GM12878 (cell line): ENCODE data around the gene BMAL2. TPM values are rescaled to one million over a fixed set of nuclear protein-coding genes. Genes with fewer than 3 reads are reported as not detected.

Experiments
- ATF7 ChIP-seq: fragments of 450-650 bp; IDR thresholded peaks from 2 replicates; pipeline ENCODE4 v1.6.1; 2016; ENCODE audit warnings: low read depth, mild to moderate bottlenecking
- BMI1 ChIP-seq: fragments of 450-650 bp; IDR thresholded peaks from 2 replicates; pipeline ENCODE4 v1.6.1; 2016; ENCODE audit warnings: mild to moderate bottlenecking, moderate library complexity, borderline replicate concordance
- CHD2 ChIP-seq: IDR thresholded peaks from 2 replicates; pipeline ENCODE4 v1.6.1; 2011; ENCODE audit warnings: low read depth, low read length, improper control_type of control experiment, borderline replicate concordance
- CHD4 ChIP-seq: fragments of 200-600 bp; sonication (generic); IDR thresholded peaks from 2 replicates; pipeline ENCODE4 v1.6.1; 2016; ENCODE audit warnings: mild to moderate bottlenecking
- DPF2 ChIP-seq: fragments of 450-650 bp; IDR thresholded peaks from 2 replicates; pipeline ENCODE4 v1.6.1; 2017; ENCODE audit warnings: mild to moderate bottlenecking
- EP300 ChIP-seq, 2 experiments: fragments of 150-350 bp in 1 of 2; IDR thresholded peaks; 2 replicates each; pipeline ENCODE4 v1.6.1; 2011 to 2012; ENCODE audit warnings: low read depth in 2 of 2, low read length in 2 of 2, borderline replicate concordance in 1 of 2, improper control_type of control experiment in 1 of 2, inconsistent platforms in 1 of 2; ENCODE audit not compliant: control insufficient read depth in 1 of 2
- EZH2 ChIP-seq: IDR thresholded peaks from 2 replicates; pipeline ENCODE4 v1.6.1; 2012; ENCODE audit warnings: low read depth, mild to moderate bottlenecking, control low read depth, inconsistent platforms, low read length, borderline replicate concordance; ENCODE audit not compliant: control insufficient read depth
- FOXM1 ChIP-seq: IDR thresholded peaks from 2 replicates; pipeline ENCODE4 v1.6.1; 2012; ENCODE audit warnings: low read depth, mild to moderate bottlenecking, inconsistent platforms, low read length, moderate library complexity
- HCFC1 ChIP-seq: fragments of 150-350 bp; IDR thresholded peaks from 2 replicates; pipeline ENCODE4 v1.6.1; 2014; ENCODE audit warnings: low read length
- HDAC6 ChIP-seq: fragments of 200-600 bp; sonication (generic); IDR thresholded peaks from one replicate; pipeline ENCODE4 v1.8.0; 2017; ENCODE audit warnings: antibody characterized with exemption; ENCODE audit not compliant: unreplicated experiment
- IKZF2 ChIP-seq, 2 experiments: fragments of 450-650 bp; IDR thresholded peaks; 2 replicates each; pipeline ENCODE4 v1.6.1; 2017; ENCODE audit warnings: mild to moderate bottlenecking in 2 of 2, moderate library complexity in 2 of 2
- JUND ChIP-seq: IDR thresholded peaks from 2 replicates; pipeline ENCODE4 v1.6.1; 2012; ENCODE audit warnings: low read depth, mild to moderate bottlenecking, low read length, improper control_type of control experiment, moderate library complexity
- MEF2A ChIP-seq: IDR thresholded peaks from 2 replicates; pipeline ENCODE4 v1.6.1; 2011; ENCODE audit warnings: low read depth, mild to moderate bottlenecking, low read length, moderate library complexity; ENCODE audit not compliant: insufficient read depth
- NFYA ChIP-seq: IDR thresholded peaks from 2 replicates; pipeline ENCODE4 v1.6.1; 2011; ENCODE audit warnings: low read depth, mild to moderate bottlenecking, low read length, improper control_type of control experiment, borderline replicate concordance
- NR2C1 ChIP-seq: fragments of 450-650 bp; IDR thresholded peaks from 2 replicates; pipeline ENCODE4 v1.6.1; 2017; ENCODE audit warnings: antibody characterized with exemption, mild to moderate bottlenecking, moderate library complexity
- RAD51 ChIP-seq: fragments of 450-650 bp; IDR thresholded peaks from 2 replicates; pipeline ENCODE4 v1.6.1; 2016; ENCODE audit warnings: moderate library complexity, mild to moderate bottlenecking, inconsistent platforms
- RB1 ChIP-seq: fragments of 450-650 bp; formaldehyde crosslinking; IDR thresholded peaks from 2 replicates; pipeline ENCODE4 v1.6.1; 2017; ENCODE audit warnings: mild to moderate bottlenecking, borderline replicate concordance
- RBBP5 ChIP-seq: fragments of 200-600 bp; sonication (generic); conservative IDR thresholded peaks from 2 replicates; pipeline ENCODE4 v1.6.1; 2016
- SIN3A ChIP-seq: IDR thresholded peaks from 2 replicates; pipeline ENCODE4 v1.6.1; 2012; ENCODE audit warnings: low read depth, low read length, improper control_type of control experiment
- SP1 ChIP-seq: IDR thresholded peaks from one replicate; pipeline ENCODE4 v1.6.1; 2011; ENCODE audit warnings: low read depth, low read length
- SREBF2 ChIP-seq: IDR thresholded peaks from 2 replicates; pipeline ENCODE4 v1.6.1; 2012; ENCODE audit warnings: mild to moderate bottlenecking, low read length
- SUZ12 ChIP-seq: fragments of 200-600 bp; sonication (generic); IDR thresholded peaks from one replicate; pipeline ENCODE4 v1.6.1; 2018; ENCODE audit warnings: antibody characterized with exemption, mild to moderate bottlenecking; ENCODE audit not compliant: unreplicated experiment
- TBL1XR1 ChIP-seq: IDR thresholded peaks from 2 replicates; pipeline ENCODE4 v1.6.1; 2012; ENCODE audit warnings: low read depth, low read length, improper control_type of control experiment
- TCF3 ChIP-seq: IDR thresholded peaks from 2 replicates; pipeline ENCODE4 v1.6.1; 2012; ENCODE audit warnings: low read depth, mild to moderate bottlenecking, low read length, borderline replicate concordance; ENCODE audit not compliant: insufficient read depth
- YBX1 ChIP-seq: fragments of 450-650 bp; IDR thresholded peaks from 2 replicates; pipeline ENCODE4 v1.6.1; 2016; ENCODE audit warnings: antibody characterized with exemption
- YY1 ChIP-seq: IDR thresholded peaks from 2 replicates; pipeline ENCODE4 v1.6.1; 2011; ENCODE audit warnings: low read depth, mild to moderate bottlenecking, low read length
- polyA plus RNA-seq, 11 experiments: library from polyadenylated mRNA; depleted of rRNA in 4 of 11; unstranded in 6 of 11; stranded (reverse) in 5 of 11; fragments of >200 nt; fragmentation: Nextera tagmentation in 4 of 11; fragmentation: Illumina TruSeq in 1 of 11; extraction: Ambion mirVana in 4 of 11; extraction: Trizol in 1 of 11; gene quantifications; 1 replicate in 1 of 11; 2 replicates in 10 of 11; pipeline versions ENCODE4 v1.2.1 to v1.2.3, GENCODE V29; 2011 to 2016; ENCODE audit warnings: inconsistent platforms in 2 of 11, missing spikeins in 2 of 11, low read depth in 1 of 11
- total RNA-seq, 4 experiments: library from RNA; depleted of rRNA in 3 of 4; stranded (reverse); fragments of >200 nt in 3 of 4; fragmentation: Illumina TruSeq in 1 of 4; extraction: Trizol in 1 of 4; gene quantifications; 2 replicates each; pipeline versions ENCODE4 v1.2.1 to v1.2.3, GENCODE V29; 2013 to 2021
- TF ChIP-seq, protein P1 (sequence below): IDR thresholded peaks from 2 replicates; pipeline ENCODE4 v1.6.1; 2012; ENCODE audit warnings: low read depth, low read length, improper control_type of control experiment
- TF ChIP-seq, protein P2 (sequence below): fragments of 450-650 bp; IDR thresholded peaks from 2 replicates; pipeline ENCODE4 v1.6.1; 2014; ENCODE audit warnings: mild to moderate bottlenecking
- TF ChIP-seq, protein P3 (sequence below): fragments of 150-350 bp; IDR thresholded peaks from 2 replicates; pipeline ENCODE4 v1.6.1; 2014; ENCODE audit warnings: mild to moderate bottlenecking, low read depth, low read length

BMAL2 gene
- total and polyA plus RNA-seq, 10 of the 15 experiments (the other 5 are each of a cell fraction or from before 2014, with no cell fraction given): 7.9 to 53.6 (median 35.5) TPM

DNA sequence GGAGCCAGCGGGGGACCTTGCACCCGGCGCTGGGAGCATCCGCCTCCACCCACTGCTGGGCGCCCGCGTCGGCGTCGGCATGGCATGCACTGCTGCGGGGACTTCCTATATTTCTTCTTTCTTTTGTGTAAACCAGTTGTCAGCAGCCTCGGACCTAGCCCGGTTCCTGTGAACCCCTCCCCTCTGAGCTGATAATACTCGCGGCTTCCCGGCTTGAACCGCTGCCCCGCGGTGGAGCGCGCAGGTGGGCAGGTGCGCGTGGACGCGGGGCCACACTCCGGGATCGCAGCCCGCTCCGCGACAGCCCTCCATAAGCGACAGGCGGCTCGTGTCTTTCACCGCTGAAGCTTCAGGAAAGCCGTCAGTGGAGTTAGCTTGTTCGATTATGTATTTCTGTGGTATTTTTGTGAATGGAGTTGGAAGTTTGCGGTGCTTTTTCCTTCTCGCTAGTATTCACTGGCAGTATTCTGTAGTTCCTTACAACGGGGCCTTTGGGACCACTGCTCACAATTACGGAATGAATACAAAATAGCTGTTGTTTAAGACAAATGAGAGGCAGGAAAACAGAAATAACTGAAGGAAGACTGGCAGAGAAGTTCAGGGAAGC, 870 bp downstream of the BMAL2 start (continued):
- no peak for TF ChIP-seq CHD4
- TF ChIP-seq SREBF2: no peak
- TF ChIP-seq, protein P1, sequence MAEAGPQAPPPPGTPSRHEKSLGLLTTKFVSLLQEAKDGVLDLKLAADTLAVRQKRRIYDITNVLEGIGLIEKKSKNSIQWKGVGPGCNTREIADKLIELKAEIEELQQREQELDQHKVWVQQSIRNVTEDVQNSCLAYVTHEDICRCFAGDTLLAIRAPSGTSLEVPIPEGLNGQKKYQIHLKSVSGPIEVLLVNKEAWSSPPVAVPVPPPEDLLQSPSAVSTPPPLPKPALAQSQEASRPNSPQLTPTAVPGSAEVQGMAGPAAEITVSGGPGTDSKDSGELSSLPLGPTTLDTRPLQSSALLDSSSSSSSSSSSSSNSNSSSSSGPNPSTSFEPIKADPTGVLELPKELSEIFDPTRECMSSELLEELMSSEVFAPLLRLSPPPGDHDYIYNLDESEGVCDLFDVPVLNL: no peak
- no peak for TF ChIP-seq TCF3
- TF ChIP-seq SIN3A: peak; percentile 27; the same call in 1 of the 2 replicates
- no peak for TF ChIP-seq EZH2
- TF ChIP-seq DPF2: no peak
- no peak for TF ChIP-seq NR2C1
- TF ChIP-seq, protein P2, sequence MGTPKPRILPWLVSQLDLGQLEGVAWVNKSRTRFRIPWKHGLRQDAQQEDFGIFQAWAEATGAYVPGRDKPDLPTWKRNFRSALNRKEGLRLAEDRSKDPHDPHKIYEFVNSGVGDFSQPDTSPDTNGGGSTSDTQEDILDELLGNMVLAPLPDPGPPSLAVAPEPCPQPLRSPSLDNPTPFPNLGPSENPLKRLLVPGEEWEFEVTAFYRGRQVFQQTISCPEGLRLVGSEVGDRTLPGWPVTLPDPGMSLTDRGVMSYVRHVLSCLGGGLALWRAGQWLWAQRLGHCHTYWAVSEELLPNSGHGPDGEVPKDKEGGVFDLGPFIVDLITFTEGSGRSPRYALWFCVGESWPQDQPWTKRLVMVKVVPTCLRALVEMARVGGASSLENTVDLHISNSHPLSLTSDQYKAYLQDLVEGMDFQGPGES: no peak
- no peak for TF ChIP-seq NFYA
- TF ChIP-seq CHD2: no peak
- TF ChIP-seq FOXM1: no peak
- no peak for TF ChIP-seq RAD51
- no peak for TF ChIP-seq JUND
- TF ChIP-seq HDAC6: peak; percentile 11
- TF ChIP-seq YY1: 0 out of 2 replicates have a peak, but pooled peaks have one; percentile 10
- TF ChIP-seq ATF7: no peak
- no peak for TF ChIP-seq EP300 (IDR thresholded peaks at IDR 0.05; ENCODE audit: borderline replicate concordance in 1 of 2, control insufficient read depth in 1 of 2, low read depth in 2 of 2, low read length in 2 of 2)
- TF ChIP-seq IKZF2 (IDR thresholded peaks at IDR 0.05): peak; percentile 8 to 34; a peak in 1 of 4 replicates
- TF ChIP-seq TBL1XR1: no peak
- TF ChIP-seq YBX1: no peak
- TF ChIP-seq BMI1: no peak
- no peak for TF ChIP-seq RBBP5
- TF ChIP-seq, protein P3, sequence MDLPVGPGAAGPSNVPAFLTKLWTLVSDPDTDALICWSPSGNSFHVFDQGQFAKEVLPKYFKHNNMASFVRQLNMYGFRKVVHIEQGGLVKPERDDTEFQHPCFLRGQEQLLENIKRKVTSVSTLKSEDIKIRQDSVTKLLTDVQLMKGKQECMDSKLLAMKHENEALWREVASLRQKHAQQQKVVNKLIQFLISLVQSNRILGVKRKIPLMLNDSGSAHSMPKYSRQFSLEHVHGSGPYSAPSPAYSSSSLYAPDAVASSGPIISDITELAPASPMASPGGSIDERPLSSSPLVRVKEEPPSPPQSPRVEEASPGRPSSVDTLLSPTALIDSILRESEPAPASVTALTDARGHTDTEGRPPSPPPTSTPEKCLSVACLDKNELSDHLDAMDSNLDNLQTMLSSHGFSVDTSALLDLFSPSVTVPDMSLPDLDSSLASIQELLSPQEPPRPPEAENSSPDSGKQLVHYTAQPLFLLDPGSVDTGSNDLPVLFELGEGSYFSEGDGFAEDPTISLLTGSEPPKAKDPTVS: no peak
- TF ChIP-seq SP1: no peak
- no peak for TF ChIP-seq RB1
- TF ChIP-seq HCFC1: no peak
- TF ChIP-seq SUZ12: no peak
- TF ChIP-seq MEF2A: no peak
